GM12878 (cell line): Measurements from ENCODE around the gene SMPD4. TPM values are rescaled to one million over a fixed set of nuclear protein-coding genes. Genes with fewer than 3 reads are reported as not detected.

Experiments
- ATAC-seq: fragments of 200-7000 bp; cut with Tn5 transposase; 3 replicates; pipeline ENCODE4 v1.9.1; 2020; ENCODE audit warnings: mild to moderate bottlenecking, moderate library complexity
- BruUV-seq: library from RNA; stranded (reverse); fragments of 400-500 nt; replicated peaks from 2 replicates; lab custom pipeline; 2021; lab: Mats Ljungman, UMichigan
- CTCF ChIA-PET: fragments of 300-600 bp; sonication (Branson Sonifier 250); formaldehyde crosslinking; extraction: SDS; loops from one replicate; lab custom pipeline; 2021; ENCODE audit warnings: inconsistent platforms; lab: Yijun Ruan, JAX
- POLR2A ChIA-PET: fragments of 350-600 bp; formaldehyde crosslinking; extraction: SDS; loops from one replicate; lab custom pipeline; 2021; ENCODE audit warnings: inconsistent platforms; lab: Charles Lee
- RAD21 ChIA-PET: fragments of 300-600 bp; sonication (Branson Sonifier 250); formaldehyde crosslinking; loops from one replicate; lab custom pipeline; 2023; ENCODE audit warnings: antibody characterized with exemption; ENCODE audit not compliant: unreplicated experiment; lab: Charles Lee
- SMC1A ChIA-PET: fragments of 300-600 bp; sonication (Branson Sonifier 250); formaldehyde crosslinking; loops from one replicate; lab custom pipeline; 2023; ENCODE audit not compliant: unreplicated experiment, uncharacterized antibody; lab: Charles Lee
- DNase-seq: peaks from one replicate; pipeline ENCODE4 v3.0.0-alpha.2; 2011; ENCODE audit warnings: low read depth, low spot score
- FAIRE-seq: peaks from 3 replicates; lab custom pipeline; 2011; peaks lifted over from hg19 to GRCh38; lab: Jason Lieb, UNC
- H2AFZ ChIP-seq: 2 replicates; pipeline ENCODE4 v1.6.0; 2011; ENCODE audit warnings: low read depth, low read length, control low read depth; ENCODE audit not compliant: control insufficient read depth
- H3K27ac ChIP-seq: 2 replicates; pipeline ENCODE4 v1.5.1; 2011; ENCODE audit warnings: control low read depth; ENCODE audit not compliant: control insufficient read depth, insufficient read depth
- H3K27me3 ChIP-seq, 2 experiments: replicated peaks in 1 of 2; 2 replicates each; pipeline versions ENCODE4 v1.6.0 to v1.6.1; 2011; ENCODE audit warnings: low read length in 1 of 2; ENCODE audit not compliant: control insufficient read depth in 2 of 2, insufficient read depth in 2 of 2
- H3K36me3 ChIP-seq, 2 experiments: 2 replicates each; pipeline ENCODE4 v1.5.1; 2011; ENCODE audit warnings: low read length in 1 of 2; ENCODE audit not compliant: control insufficient read depth in 2 of 2, insufficient read depth in 2 of 2
- H3K4me1 ChIP-seq: 2 replicates; pipeline ENCODE4 v1.6.1; 2011; ENCODE audit warnings: mild to moderate bottlenecking, low read length, moderate library complexity, mixed read lengths; ENCODE audit not compliant: control insufficient read depth, insufficient read depth
- H3K4me2 ChIP-seq: 2 replicates; pipeline ENCODE4 v1.6.0; 2011; ENCODE audit warnings: control low read depth; ENCODE audit not compliant: control insufficient read depth, insufficient read depth
- H3K4me3 ChIP-seq: fragments of 200-600 bp; sonication (generic); 2 replicates; pipeline ENCODE4 v1.5.1; 2016
- H3K79me2 ChIP-seq: 2 replicates; pipeline ENCODE4 v1.6.0; 2011; ENCODE audit warnings: low read length; ENCODE audit not compliant: control insufficient read depth, insufficient read depth
- H3K9ac ChIP-seq: 2 replicates; pipeline ENCODE4 v1.8.0; 2011; ENCODE audit warnings: low read length, control low read depth, mixed read lengths; ENCODE audit not compliant: control insufficient read depth, insufficient read depth
- H3K9me3 ChIP-seq: replicated peaks from 3 replicates; pipeline ENCODE4 v1.5.1; 2011; ENCODE audit warnings: mild to moderate bottlenecking, low read length; ENCODE audit not compliant: control insufficient read depth, insufficient read depth
- H4K20me1 ChIP-seq: 2 replicates; pipeline ENCODE4 v1.6.0; 2011; ENCODE audit not compliant: control insufficient read depth, insufficient read depth
- ATF7 ChIP-seq: fragments of 450-650 bp; IDR thresholded peaks from 2 replicates; pipeline ENCODE4 v1.6.1; 2016; ENCODE audit warnings: low read depth, mild to moderate bottlenecking
- CHD2 ChIP-seq: IDR thresholded peaks from 2 replicates; pipeline ENCODE4 v1.6.1; 2011; ENCODE audit warnings: low read depth, low read length, improper control_type of control experiment, borderline replicate concordance
- POLR2AphosphoS5 ChIP-seq: IDR thresholded peaks from 2 replicates; pipeline ENCODE4 v1.6.1; 2011; ENCODE audit warnings: mild to moderate bottlenecking, low read length, inconsistent platforms
- RAD51 ChIP-seq: fragments of 450-650 bp; IDR thresholded peaks from 2 replicates; pipeline ENCODE4 v1.6.1; 2016; ENCODE audit warnings: moderate library complexity, mild to moderate bottlenecking, inconsistent platforms
- RB1 ChIP-seq: fragments of 450-650 bp; formaldehyde crosslinking; IDR thresholded peaks from 2 replicates; pipeline ENCODE4 v1.6.1; 2017; ENCODE audit warnings: mild to moderate bottlenecking, borderline replicate concordance
- SMAD1 ChIP-seq: fragments of 450-650 bp; IDR thresholded peaks from 2 replicates; pipeline ENCODE4 v1.6.1; 2018; ENCODE audit warnings: mild to moderate bottlenecking, low read depth; ENCODE audit not compliant: partially characterized antibody
- SP1 ChIP-seq: IDR thresholded peaks from one replicate; pipeline ENCODE4 v1.6.1; 2011; ENCODE audit warnings: low read depth, low read length
- ZNF24 ChIP-seq: fragments of 450-650 bp; IDR thresholded peaks from 2 replicates; pipeline ENCODE4 v1.6.1; 2017; ENCODE audit warnings: antibody characterized with exemption, mild to moderate bottlenecking
- WGBS: methylation state at CpG from one replicate; pipeline ENCODE4 v1.1.6; 2016; ENCODE audit warnings: low lambda C conversion rate; ENCODE audit not compliant: insufficient replicate concordance, insufficient coverage; ENCODE audit errors: missing lambda C conversion rate; 5-methylcytosine and 5-hydroxymethylcytosine counted together
- in situ Hi-C: fragments of 300-500 bp; cut with MboI; formaldehyde crosslinking; loops from 9 replicates; pipeline ENCODE4 v1.14.3; 2018; ENCODE audit warnings: mixed read lengths
- intact Hi-C: fragments of 100-400 bp; cut with micrococcal nuclease; formaldehyde crosslinking; loops from one replicate; pipeline ENCODE4 v1.14.2; 2022; ENCODE audit not compliant: unreplicated experiment
- polyA plus RNA-seq, 11 experiments: library from polyadenylated mRNA; depleted of rRNA in 4 of 11; unstranded in 6 of 11; stranded (reverse) in 5 of 11; fragments of >200 nt; fragmentation: Nextera tagmentation in 4 of 11; fragmentation: Illumina TruSeq in 1 of 11; extraction: Ambion mirVana in 4 of 11; extraction: Trizol in 1 of 11; gene quantifications; 1 replicate in 1 of 11; 2 replicates in 10 of 11; pipeline versions ENCODE4 v1.2.1 to v1.2.3, GENCODE V29; 2011 to 2016; ENCODE audit warnings: inconsistent platforms in 2 of 11, missing spikeins in 2 of 11, low read depth in 1 of 11
- total RNA-seq, 4 experiments: library from RNA; depleted of rRNA in 3 of 4; stranded (reverse); fragments of >200 nt in 3 of 4; fragmentation: Illumina TruSeq in 1 of 4; extraction: Trizol in 1 of 4; gene quantifications; 2 replicates each; pipeline versions ENCODE4 v1.2.1 to v1.2.3, GENCODE V29; 2013 to 2021
- TF ChIP-seq, protein P1 (sequence below): fragments of 450-650 bp; IDR thresholded peaks from 2 replicates; pipeline ENCODE4 v1.6.1; 2017; ENCODE audit warnings: mild to moderate bottlenecking, moderate library complexity
- TF ChIP-seq, protein P2 (sequence below): fragments of 450-650 bp; IDR thresholded peaks from 2 replicates; pipeline ENCODE4 v1.6.1; 2017; ENCODE audit warnings: mild to moderate bottlenecking, low read depth, inconsistent platforms; ENCODE audit not compliant: poor library complexity, severe bottlenecking
- TF ChIP-seq, protein P3 (sequence below): fragments of 450-650 bp; IDR thresholded peaks from 2 replicates; pipeline ENCODE4 v1.6.1; 2016; ENCODE audit warnings: mild to moderate bottlenecking

The SMPD4 gene
- total and polyA plus RNA-seq, 10 of the 15 experiments (the other 5 are each of a cell fraction or from before 2014, with no cell fraction given), result 5.0 to 82.0 (median 45.7) TPM

DNA sequence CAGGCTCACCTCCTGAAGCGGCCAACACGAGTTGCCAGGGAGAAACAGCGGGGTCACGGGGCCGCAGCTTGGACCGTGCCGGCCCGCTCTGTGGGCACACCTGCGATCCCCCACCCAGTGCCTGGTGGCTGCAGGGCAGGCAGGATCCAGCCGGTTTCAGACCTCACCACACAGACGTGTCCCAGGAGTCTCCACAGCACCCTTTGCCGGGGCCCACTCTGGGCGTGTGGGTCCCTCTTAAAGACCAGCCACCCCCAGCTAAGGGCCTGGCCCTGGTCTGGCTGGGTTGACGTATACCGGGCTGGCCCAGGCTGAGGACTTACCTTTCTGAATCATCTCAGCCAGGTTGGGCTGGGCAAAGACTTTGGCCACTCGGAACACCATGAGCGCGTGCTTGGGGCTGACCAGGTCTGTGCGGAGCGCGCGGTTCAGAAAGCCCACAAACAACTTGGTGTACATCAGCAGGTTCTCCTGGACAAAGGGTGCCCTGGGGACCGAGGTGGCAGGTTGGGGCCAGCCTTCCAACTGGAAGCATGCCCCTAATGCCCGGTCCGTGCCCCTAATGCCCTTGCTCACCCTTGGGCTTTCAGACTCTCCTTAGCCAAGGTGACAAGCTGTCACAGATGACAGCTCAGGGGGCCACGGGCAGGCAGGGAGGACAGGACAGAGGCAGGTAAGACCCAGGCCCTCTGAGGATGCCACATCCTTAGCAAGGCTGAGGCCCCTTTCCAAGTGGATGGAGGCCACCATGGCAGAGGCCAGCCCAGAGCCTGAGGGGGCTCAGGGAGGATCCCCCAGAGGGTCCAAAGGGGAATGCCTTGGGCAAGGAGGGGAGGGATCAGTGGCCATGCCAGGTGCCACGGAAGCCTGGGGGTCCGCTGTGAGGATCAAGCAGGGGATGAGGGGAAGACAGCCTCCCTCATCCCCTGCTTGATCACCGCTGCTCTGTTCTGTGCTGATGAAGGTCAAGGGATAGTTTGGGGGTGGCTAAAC, 26.3 kb downstream of the SMPD4 start:
- no peak for FAIRE-seq
- in situ Hi-C loops, result loop anchor here (5.0 to 10.0 kb wide), 2 partner anchors 182 to 1520 kb away; no protein-coding TSS in a partner anchor
- no peak for TF ChIP-seq RAD51
- no peak for TF ChIP-seq RB1
- TF ChIP-seq, protein P1, sequence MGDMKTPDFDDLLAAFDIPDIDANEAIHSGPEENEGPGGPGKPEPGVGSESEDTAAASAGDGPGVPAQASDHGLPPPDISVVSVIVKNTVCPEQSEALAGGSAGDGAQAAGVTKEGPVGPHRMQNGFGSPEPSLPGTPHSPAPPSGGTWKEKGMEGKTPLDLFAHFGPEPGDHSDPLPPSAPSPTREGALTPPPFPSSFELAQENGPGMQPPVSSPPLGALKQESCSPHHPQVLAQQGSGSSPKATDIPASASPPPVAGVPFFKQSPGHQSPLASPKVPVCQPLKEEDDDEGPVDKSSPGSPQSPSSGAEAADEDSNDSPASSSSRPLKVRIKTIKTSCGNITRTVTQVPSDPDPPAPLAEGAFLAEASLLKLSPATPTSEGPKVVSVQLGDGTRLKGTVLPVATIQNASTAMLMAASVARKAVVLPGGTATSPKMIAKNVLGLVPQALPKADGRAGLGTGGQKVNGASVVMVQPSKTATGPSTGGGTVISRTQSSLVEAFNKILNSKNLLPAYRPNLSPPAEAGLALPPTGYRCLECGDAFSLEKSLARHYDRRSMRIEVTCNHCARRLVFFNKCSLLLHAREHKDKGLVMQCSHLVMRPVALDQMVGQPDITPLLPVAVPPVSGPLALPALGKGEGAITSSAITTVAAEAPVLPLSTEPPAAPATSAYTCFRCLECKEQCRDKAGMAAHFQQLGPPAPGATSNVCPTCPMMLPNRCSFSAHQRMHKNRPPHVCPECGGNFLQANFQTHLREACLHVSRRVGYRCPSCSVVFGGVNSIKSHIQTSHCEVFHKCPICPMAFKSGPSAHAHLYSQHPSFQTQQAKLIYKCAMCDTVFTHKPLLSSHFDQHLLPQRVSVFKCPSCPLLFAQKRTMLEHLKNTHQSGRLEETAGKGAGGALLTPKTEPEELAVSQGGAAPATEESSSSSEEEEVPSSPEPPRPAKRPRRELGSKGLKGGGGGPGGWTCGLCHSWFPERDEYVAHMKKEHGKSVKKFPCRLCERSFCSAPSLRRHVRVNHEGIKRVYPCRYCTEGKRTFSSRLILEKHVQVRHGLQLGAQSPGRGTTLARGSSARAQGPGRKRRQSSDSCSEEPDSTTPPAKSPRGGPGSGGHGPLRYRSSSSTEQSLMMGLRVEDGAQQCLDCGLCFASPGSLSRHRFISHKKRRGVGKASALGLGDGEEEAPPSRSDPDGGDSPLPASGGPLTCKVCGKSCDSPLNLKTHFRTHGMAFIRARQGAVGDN, result no peak
- TF ChIP-seq SP1, result no peak
- TF ChIP-seq ZNF24, result no peak
- no peak for TF ChIP-seq SMAD1
- TF ChIP-seq, protein P2, sequence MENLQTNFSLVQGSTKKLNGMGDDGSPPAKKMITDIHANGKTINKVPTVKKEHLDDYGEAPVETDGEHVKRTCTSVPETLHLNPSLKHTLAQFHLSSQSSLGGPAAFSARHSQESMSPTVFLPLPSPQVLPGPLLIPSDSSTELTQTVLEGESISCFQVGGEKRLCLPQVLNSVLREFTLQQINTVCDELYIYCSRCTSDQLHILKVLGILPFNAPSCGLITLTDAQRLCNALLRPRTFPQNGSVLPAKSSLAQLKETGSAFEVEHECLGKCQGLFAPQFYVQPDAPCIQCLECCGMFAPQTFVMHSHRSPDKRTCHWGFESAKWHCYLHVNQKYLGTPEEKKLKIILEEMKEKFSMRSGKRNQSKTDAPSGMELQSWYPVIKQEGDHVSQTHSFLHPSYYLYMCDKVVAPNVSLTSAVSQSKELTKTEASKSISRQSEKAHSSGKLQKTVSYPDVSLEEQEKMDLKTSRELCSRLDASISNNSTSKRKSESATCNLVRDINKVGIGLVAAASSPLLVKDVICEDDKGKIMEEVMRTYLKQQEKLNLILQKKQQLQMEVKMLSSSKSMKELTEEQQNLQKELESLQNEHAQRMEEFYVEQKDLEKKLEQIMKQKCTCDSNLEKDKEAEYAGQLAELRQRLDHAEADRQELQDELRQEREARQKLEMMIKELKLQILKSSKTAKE, result no peak
- TF ChIP-seq ATF7, result no peak
- TF ChIP-seq, protein P3, sequence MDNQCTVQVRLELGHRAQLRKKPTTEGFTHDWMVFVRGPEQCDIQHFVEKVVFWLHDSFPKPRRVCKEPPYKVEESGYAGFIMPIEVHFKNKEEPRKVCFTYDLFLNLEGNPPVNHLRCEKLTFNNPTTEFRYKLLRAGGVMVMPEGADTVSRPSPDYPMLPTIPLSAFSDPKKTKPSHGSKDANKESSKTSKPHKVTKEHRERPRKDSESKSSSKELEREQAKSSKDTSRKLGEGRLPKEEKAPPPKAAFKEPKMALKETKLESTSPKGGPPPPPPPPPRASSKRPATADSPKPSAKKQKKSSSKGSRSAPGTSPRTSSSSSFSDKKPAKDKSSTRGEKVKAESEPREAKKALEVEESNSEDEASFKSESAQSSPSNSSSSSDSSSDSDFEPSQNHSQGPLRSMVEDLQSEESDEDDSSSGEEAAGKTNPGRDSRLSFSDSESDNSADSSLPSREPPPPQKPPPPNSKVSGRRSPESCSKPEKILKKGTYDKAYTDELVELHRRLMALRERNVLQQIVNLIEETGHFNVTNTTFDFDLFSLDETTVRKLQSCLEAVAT, result no peak
- TF ChIP-seq POLR2AphosphoS5, result no peak
- TF ChIP-seq CHD2, result no peak

More for the DNA sequence above, 26.3 kb downstream of the SMPD4 start:
- RAD21 ChIA-PET, result interaction anchor here (1.4 kb wide), 1 partner anchor 178 kb away, joined by 12 read pairs; no protein-coding TSS in a partner anchor
- peaks cover 0 to 23% of the 10 kb centered on the region in 2 experiments; a peak in 2 of 4 replicates for H3K36me3 ChIP-seq
- H4K20me1 ChIP-seq, result no peaks in the 10 kb centered on the region
- POLR2A ChIA-PET, result no interaction called here
- H3K9ac ChIP-seq, result no peak overlapping the region
- H3K9me3 ChIP-seq, result no peaks in the 10 kb centered on the region
- no peaks in the 10 kb centered on the region for H3K27me3 ChIP-seq
- peaks cover 18% of the 10 kb centered on the region for H3K4me1 ChIP-seq
- no peak overlapping the region for H3K27ac ChIP-seq
- ATAC-seq, result no peak
- H3K4me3 ChIP-seq, result no peak overlapping the region
- H3K79me2 ChIP-seq, result no peaks in the 10 kb centered on the region
- H3K4me2 ChIP-seq, result no peak overlapping the region
- no peak for DNase-seq
- intact Hi-C loops, result no loop called here
- CTCF ChIA-PET, result interaction anchor here (1.1 to 1.4 kb wide), 3 partner anchors 177 to 186 kb away, joined by 4 to 17 read pairs (median 10); no protein-coding TSS in a partner anchor
- 95% methylated on average over 29 of the region's 29 CpGs for whole genome bisulfite sequencing
- SMC1A ChIA-PET, result interaction anchor here (1.0 kb wide), 1 partner anchor 178 kb away, joined by 4 read pairs; no protein-coding TSS in a partner anchor
- no TSS peak for BruUV-seq
- no peak overlapping the region for H2AFZ ChIP-seq
